Astrocyte (in vitro differentiated cells and primary cell): Measurements from ENCODE around the gene FAM50A. TPM values are rescaled to one million over a fixed set of nuclear protein-coding genes. Genes with fewer than 3 reads are reported as not detected.

Experiments used
- DNase-seq: peaks from one replicate; pipeline ENCODE4 v3.0.0-alpha.2; 2010; ENCODE audit warnings: low read depth
- FAIRE-seq: peaks from 2 replicates; lab custom pipeline; 2011; peaks lifted over from hg19 to GRCh38; lab: Jason Lieb, UNC
- H2AFZ ChIP-seq: 2 replicates; pipeline ENCODE4 v1.6.0; 2012; ENCODE audit warnings: low read depth, low read length, inconsistent platforms
- H3K27ac ChIP-seq: 2 replicates; pipeline ENCODE4 v1.5.1; 2011; ENCODE audit warnings: low read depth, low read length, inconsistent platforms
- H3K27me3 ChIP-seq: 2 replicates; pipeline ENCODE4 v1.6.0; 2011; ENCODE audit warnings: low read length, inconsistent platforms; ENCODE audit not compliant: insufficient read depth
- H3K36me3 ChIP-seq: 2 replicates; pipeline ENCODE4 v1.5.1; 2011; ENCODE audit warnings: low read length, inconsistent platforms; ENCODE audit not compliant: insufficient read depth
- H3K4me1 ChIP-seq: 2 replicates; pipeline ENCODE4 v1.5.1; 2011; ENCODE audit warnings: low read length, inconsistent platforms; ENCODE audit not compliant: insufficient read depth
- H3K4me2 ChIP-seq: 2 replicates; pipeline ENCODE4 v1.6.0; 2012; ENCODE audit warnings: low read length, inconsistent platforms
- H3K4me3 ChIP-seq: 2 replicates; pipeline ENCODE4 v1.5.1; 2011; ENCODE audit warnings: low read depth, mild to moderate bottlenecking, low read length, inconsistent platforms; ENCODE audit not compliant: insufficient read depth
- H3K79me2 ChIP-seq: 2 replicates; pipeline ENCODE4 v1.6.0; 2012; ENCODE audit warnings: mild to moderate bottlenecking, low read length, inconsistent platforms; ENCODE audit not compliant: insufficient read depth
- H3K9ac ChIP-seq: 2 replicates; pipeline ENCODE4 v1.6.0; 2012; ENCODE audit warnings: mild to moderate bottlenecking, low read length, inconsistent platforms
- H3K9me3 ChIP-seq: 2 replicates; pipeline ENCODE4 v1.5.1; 2012; ENCODE audit warnings: low read depth, mild to moderate bottlenecking, low read length, inconsistent platforms; ENCODE audit not compliant: insufficient read depth
- H4K20me1 ChIP-seq: 2 replicates; pipeline ENCODE4 v1.6.0; 2012; ENCODE audit warnings: low read length, inconsistent platforms; ENCODE audit not compliant: insufficient read depth
- H3K27ac Mint-ChIP-seq: one replicate; pipeline ENCODE4 v1.8.0; 2021; ENCODE audit warnings: mild to moderate bottlenecking, mixed read lengths; ENCODE audit not compliant: unreplicated experiment
- H3K27me3 Mint-ChIP-seq: one replicate; pipeline ENCODE4 v1.8.0; 2021; ENCODE audit warnings: low read depth, mixed read lengths; ENCODE audit not compliant: unreplicated experiment
- H3K36me3 Mint-ChIP-seq: one replicate; pipeline ENCODE4 v1.8.0; 2021; ENCODE audit warnings: low read depth, mixed read lengths; ENCODE audit not compliant: unreplicated experiment
- H3K4me1 Mint-ChIP-seq: one replicate; pipeline ENCODE4 v1.8.0; 2021; ENCODE audit warnings: low read depth, mixed read lengths; ENCODE audit not compliant: unreplicated experiment
- H3K4me3 Mint-ChIP-seq: one replicate; pipeline ENCODE4 v1.8.0; 2021; ENCODE audit warnings: mild to moderate bottlenecking, moderate library complexity, mixed read lengths; ENCODE audit not compliant: unreplicated experiment
- H3K9me3 Mint-ChIP-seq: one replicate; pipeline ENCODE4 v1.8.0; 2021; ENCODE audit warnings: mild to moderate bottlenecking, mixed read lengths; ENCODE audit not compliant: unreplicated experiment
- EZH2 ChIP-seq: IDR thresholded peaks from 2 replicates; pipeline ENCODE4 v1.6.1; 2012; ENCODE audit warnings: mild to moderate bottlenecking, low read length, inconsistent platforms; ENCODE audit not compliant: insufficient read depth
- total RNA-seq: library from RNA; stranded (reverse); gene quantifications from 2 replicates; pipeline ENCODE4 v1.2.1, GENCODE V29; 2021
- TF ChIP-seq, protein P1 (sequence below): IDR thresholded peaks from 2 replicates; pipeline ENCODE4 v1.5.1; 2011; ENCODE audit warnings: low read depth, mild to moderate bottlenecking, inconsistent platforms, low read length, moderate library complexity; ENCODE audit not compliant: insufficient read depth

Gene FAM50A
- total RNA-seq, 1 donor from 2014 or later = 100.0 TPM

DNA sequence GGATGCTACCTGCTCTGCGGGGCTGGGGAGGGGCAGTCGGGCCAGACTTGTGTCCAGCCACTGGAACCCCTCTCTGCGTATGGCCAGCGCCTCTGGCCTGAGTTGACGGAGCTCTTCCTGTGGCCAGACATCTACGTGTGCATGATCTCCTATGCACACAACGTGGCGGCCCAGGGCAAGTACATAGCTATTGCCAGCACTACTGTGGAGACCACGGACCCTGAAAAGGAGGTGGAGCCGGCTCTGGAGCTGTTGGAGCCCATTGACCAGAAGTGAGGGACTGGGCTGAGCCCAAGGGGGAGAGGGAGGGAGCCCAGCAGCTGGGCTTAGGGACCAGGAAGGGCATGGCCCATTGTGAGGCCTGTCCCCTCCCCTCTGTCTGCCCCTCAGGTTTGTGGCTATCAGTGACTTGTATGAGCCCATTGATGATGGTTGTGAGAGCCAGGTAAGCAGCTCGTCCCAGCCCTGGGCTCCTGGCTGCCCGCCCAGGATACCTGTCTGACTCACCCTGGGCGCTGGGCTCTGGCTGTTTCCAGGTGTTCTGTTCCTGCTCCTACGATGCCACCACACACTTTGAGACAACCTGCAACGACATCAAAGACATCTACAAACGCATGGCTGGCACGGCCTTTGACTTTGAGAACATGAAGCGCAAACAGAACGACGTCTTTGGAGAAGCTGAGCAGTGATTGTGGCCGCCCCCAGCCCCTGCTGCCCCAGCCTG is 1.8 kb upstream of the FAM50A start:
- FAIRE-seq = no peak
- Histone ChIP-seq H3K36me3 (peaks cover 4% of the 10 kb centered on the region), H3K9me3 (no peaks in the 10 kb centered on the region), H3K4me2 (no peak overlapping the region), H3K4me1 (peaks cover 25% of the 10 kb centered on the region), H4K20me1 (peaks cover 59% of the 10 kb centered on the region), H3K27ac (no peak overlapping the region), H2AFZ (no peak overlapping the region), H3K79me2 (peaks cover 75% of the 10 kb centered on the region), H3K27me3 (no peaks in the 10 kb centered on the region), H3K9ac (no peak overlapping the region), H3K4me3 (no peak overlapping the region)
- DNase-seq = no peak
- no peak overlapping the region for H3K27ac Mint-ChIP-seq
- TF ChIP-seq, protein P1, sequence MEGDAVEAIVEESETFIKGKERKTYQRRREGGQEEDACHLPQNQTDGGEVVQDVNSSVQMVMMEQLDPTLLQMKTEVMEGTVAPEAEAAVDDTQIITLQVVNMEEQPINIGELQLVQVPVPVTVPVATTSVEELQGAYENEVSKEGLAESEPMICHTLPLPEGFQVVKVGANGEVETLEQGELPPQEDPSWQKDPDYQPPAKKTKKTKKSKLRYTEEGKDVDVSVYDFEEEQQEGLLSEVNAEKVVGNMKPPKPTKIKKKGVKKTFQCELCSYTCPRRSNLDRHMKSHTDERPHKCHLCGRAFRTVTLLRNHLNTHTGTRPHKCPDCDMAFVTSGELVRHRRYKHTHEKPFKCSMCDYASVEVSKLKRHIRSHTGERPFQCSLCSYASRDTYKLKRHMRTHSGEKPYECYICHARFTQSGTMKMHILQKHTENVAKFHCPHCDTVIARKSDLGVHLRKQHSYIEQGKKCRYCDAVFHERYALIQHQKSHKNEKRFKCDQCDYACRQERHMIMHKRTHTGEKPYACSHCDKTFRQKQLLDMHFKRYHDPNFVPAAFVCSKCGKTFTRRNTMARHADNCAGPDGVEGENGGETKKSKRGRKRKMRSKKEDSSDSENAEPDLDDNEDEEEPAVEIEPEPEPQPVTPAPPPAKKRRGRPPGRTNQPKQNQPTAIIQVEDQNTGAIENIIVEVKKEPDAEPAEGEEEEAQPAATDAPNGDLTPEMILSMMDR = no peak
- TF ChIP-seq EZH2 = no peak
- H3K36me3 Mint-ChIP-seq = peaks cover 1% of the 10 kb centered on the region
- no peaks in the 10 kb centered on the region for H3K4me1 Mint-ChIP-seq
- H3K27me3 Mint-ChIP-seq = no peaks in the 10 kb centered on the region
- H3K4me3 Mint-ChIP-seq = no peak overlapping the region
- H3K9me3 Mint-ChIP-seq = no peaks in the 10 kb centered on the region

DNA sequence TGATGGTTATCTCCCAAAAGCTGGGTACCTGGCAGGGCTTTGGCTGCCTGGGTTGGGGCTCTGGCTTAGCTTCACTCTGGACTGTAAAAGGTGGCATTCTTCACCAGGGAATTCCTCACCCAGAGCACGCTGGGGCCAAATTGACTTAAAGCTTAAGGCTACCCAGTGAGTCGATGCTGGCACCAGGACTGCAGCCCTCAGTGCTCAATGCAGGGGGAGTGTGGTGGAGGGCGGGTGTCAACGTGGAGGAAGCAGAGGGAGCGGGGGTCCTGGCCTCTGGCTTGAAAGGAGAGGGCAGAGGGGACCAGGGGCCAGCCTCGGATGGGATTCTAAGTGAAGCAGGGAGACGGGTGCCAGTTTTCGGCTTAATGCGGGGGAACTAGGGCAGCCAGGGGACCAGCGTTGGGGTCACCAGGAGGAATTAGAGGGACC is 446 bp upstream of the FAM50A start:
- Histone ChIP-seq H3K9me3 (no peaks in the 10 kb centered on the region), H3K4me3 (no peak overlapping the region), H3K36me3 (peaks cover 4% of the 10 kb centered on the region), H4K20me1 (peaks cover 49% of the 10 kb centered on the region), H3K4me2 (peak overlapping the region; percentile 80), H3K27me3 (no peaks in the 10 kb centered on the region), H3K4me1 (peaks cover 21% of the 10 kb centered on the region), H3K27ac (peak overlapping the region; percentile 53), H3K79me2 (peaks cover 62% of the 10 kb centered on the region), H2AFZ (no peak overlapping the region), H3K9ac (peak overlapping the region; percentile 67)
- no peak for FAIRE-seq
- Mint-ChIP-seq H3K4me1 (no peaks in the 10 kb centered on the region), H3K9me3 (no peaks in the 10 kb centered on the region), H3K27ac (peak overlapping the region; percentile 80), H3K4me3 (peak overlapping the region; percentile 76), H3K36me3 (peaks cover 1% of the 10 kb centered on the region), H3K27me3 (no peaks in the 10 kb centered on the region)
- no peak for TF ChIP-seq EZH2
- TF ChIP-seq, protein P1 = no peak
- DNase-seq = no peak

DNA sequence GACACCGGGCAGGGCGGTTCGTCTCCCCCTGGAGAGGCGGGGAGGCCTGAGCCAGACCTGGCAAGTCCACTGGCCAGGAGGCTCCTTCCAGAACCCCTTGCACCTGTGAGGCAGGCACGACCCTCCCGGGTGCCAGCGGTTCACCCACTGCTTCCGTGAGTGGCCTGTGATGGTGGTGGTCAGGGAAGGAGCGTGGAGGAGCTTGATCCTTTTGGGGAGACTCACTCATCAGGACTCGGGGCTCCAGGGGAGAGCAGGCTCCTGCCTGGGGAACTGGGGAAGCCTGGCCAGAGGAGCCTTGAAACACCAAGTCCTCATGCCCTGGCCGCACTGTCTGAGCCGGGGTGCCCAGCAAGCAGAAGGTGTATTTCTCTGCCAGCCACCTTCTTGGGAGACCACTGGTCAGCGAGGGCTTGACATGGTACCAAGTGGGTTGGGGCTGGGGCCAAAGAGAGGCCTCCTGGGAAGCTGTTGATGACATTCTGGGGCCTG is 860 bp downstream of the FAM50A start:
- Histone ChIP-seq H3K4me2 (peak overlapping the region; percentile 87), H3K9ac (peak overlapping the region; percentile 82), H3K79me2 (peaks cover 49% of the 10 kb centered on the region), H3K27ac (peak overlapping the region; percentile 53), H3K36me3 (peaks cover 4% of the 10 kb centered on the region), H3K9me3 (no peaks in the 10 kb centered on the region), H3K4me3 (peak overlapping the region; percentile 64), H3K27me3 (no peaks in the 10 kb centered on the region), H2AFZ (no peak overlapping the region), H3K4me1 (peaks cover 17% of the 10 kb centered on the region), H4K20me1 (peaks cover 36% of the 10 kb centered on the region)
- DNase-seq (no peak), FAIRE-seq (no peak)
- Mint-ChIP-seq H3K4me3 (peak overlapping the region; percentile 73), H3K27me3 (no peaks in the 10 kb centered on the region), H3K9me3 (no peaks in the 10 kb centered on the region), H3K4me1 (no peaks in the 10 kb centered on the region), H3K36me3 (peaks cover 1% of the 10 kb centered on the region), H3K27ac (no peak overlapping the region)
- no peak for TF ChIP-seq EZH2
- TF ChIP-seq, protein P1 = no peak
